Fibroblast of lung (primary cell): Measurements from ENCODE around the gene MRPS18A. TPM values are rescaled to one million over a fixed set of nuclear protein-coding genes. Genes with fewer than 3 reads are reported as not detected.

Experiments used
- DNase-seq, 2 donors: peaks; one replicate each; pipeline versions ENCODE4 v3.0.0 to v3.0.0-alpha.2; 2010; ENCODE audit warnings: low read depth in 2 of 2
- H2AFZ ChIP-seq: 2 replicates; pipeline ENCODE4 v1.5.1; 2012; ENCODE audit warnings: low read length, control low read depth, inconsistent platforms
- H3K27ac ChIP-seq: 2 replicates; pipeline ENCODE4 v1.5.1; 2011; ENCODE audit warnings: low read length, control low read depth; ENCODE audit not compliant: insufficient read depth
- H3K27me3 ChIP-seq: 2 replicates; pipeline ENCODE4 v1.5.1; 2011; ENCODE audit warnings: mild to moderate bottlenecking, low read length; ENCODE audit not compliant: control insufficient read depth, insufficient read depth
- H3K36me3 ChIP-seq: 2 replicates; pipeline ENCODE4 v1.5.1; 2011; ENCODE audit warnings: low read length; ENCODE audit not compliant: control insufficient read depth, insufficient read depth
- H3K4me1 ChIP-seq: 2 replicates; pipeline ENCODE4 v1.5.1; 2011; ENCODE audit warnings: low read length; ENCODE audit not compliant: control insufficient read depth, insufficient read depth; ENCODE audit errors: extremely low read depth
- H3K4me2 ChIP-seq: 2 replicates; pipeline ENCODE4 v1.5.1; 2011; ENCODE audit warnings: low read length, control low read depth; ENCODE audit not compliant: insufficient read depth; ENCODE audit errors: extremely low read depth
- H3K4me3 ChIP-seq, 4 experiments: fragments of 200-600 bp in 1 of 4; sonication (generic) in 1 of 4; replicated peaks in 1 of 4; 2 replicates each; pipeline ENCODE4 v1.5.1; 2011 to 2016; ENCODE audit warnings: low read length in 4 of 4, low read depth in 3 of 4, mild to moderate bottlenecking in 3 of 4, control low read depth in 2 of 4, inconsistent platforms in 1 of 4, mixed read lengths in 1 of 4; ENCODE audit not compliant: insufficient read depth in 1 of 4; ENCODE audit errors: control extremely low read depth in 1 of 4
- H3K79me2 ChIP-seq: 2 replicates; pipeline ENCODE4 v1.5.1; 2012; ENCODE audit warnings: mild to moderate bottlenecking, low read length, inconsistent platforms; ENCODE audit not compliant: control insufficient read depth, insufficient read depth
- H3K9ac ChIP-seq: 2 replicates; pipeline ENCODE4 v1.5.1; 2011; ENCODE audit warnings: mild to moderate bottlenecking, low read length, control low read depth; ENCODE audit not compliant: insufficient read depth
- H3K9me3 ChIP-seq: 2 replicates; pipeline ENCODE4 v1.5.1; 2012; ENCODE audit warnings: low read depth, low read length; ENCODE audit not compliant: control insufficient read depth, insufficient read depth
- H4K20me1 ChIP-seq: 2 replicates; pipeline ENCODE4 v1.5.1; 2011; ENCODE audit warnings: low read length; ENCODE audit not compliant: control insufficient read depth, insufficient read depth; ENCODE audit errors: extremely low read depth
- EZH2 ChIP-seq: IDR thresholded peaks from 2 replicates; pipeline ENCODE4 v1.5.1; 2012; ENCODE audit warnings: low read length, control low read depth, mild to moderate bottlenecking; ENCODE audit errors: missing control alignments
- polyA plus RNA-seq, 2 donors: library from polyadenylated mRNA; depleted of rRNA in 1 of 2; stranded (reverse) in 1 of 2; unstranded in 1 of 2; fragments of >200 nt; gene quantifications; 2 replicates each; pipeline ENCODE4 v1.2.1, GENCODE V29; 2011 to 2012; ENCODE audit warnings: missing spikeins in 1 of 2
- total RNA-seq: library from RNA; depleted of rRNA; stranded (reverse); fragments of >200 nt; gene quantifications from 2 replicates; pipeline ENCODE4 v1.2.1, GENCODE V29; 2014
- TF ChIP-seq, protein P1 (sequence below), 2 donors: IDR thresholded peaks in 1 of 2; conservative IDR thresholded peaks in 1 of 2; 1 replicate in 1 of 2; 2 replicates in 1 of 2; pipeline ENCODE4 v1.5.1; 2011 to 2012; ENCODE audit warnings: low read length in 2 of 2, control low read depth in 1 of 2, inconsistent platforms in 1 of 2, low read depth in 1 of 2, mild to moderate bottlenecking in 1 of 2

The MRPS18A gene
- total and polyA plus RNA-seq, 2 donors (not counting 1 experiment from before 2014, with no cell fraction given), result 31.8 to 42.1 TPM

DNA sequence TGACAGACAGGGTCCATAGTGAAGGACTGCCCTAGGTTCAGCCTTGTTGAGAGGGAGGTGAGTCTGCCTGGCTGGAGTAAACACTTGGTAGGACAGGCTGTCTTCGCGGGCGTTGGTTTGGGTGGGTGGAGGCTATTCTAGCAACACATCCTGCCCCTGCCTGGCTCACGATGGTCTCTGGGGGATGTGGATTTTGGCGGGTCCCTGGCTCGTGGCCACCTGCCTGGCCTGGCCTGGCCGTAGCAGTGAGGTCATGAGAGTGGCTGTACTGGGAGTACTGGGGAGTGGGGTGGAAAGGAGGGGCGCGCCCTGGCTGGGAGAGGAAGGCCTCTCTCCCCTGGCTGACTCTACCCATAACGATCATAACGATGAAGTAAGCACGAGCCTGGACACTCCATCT is 30.2 kb upstream of the MRPS18A start:
- no peak for DNase-seq
- Histone ChIP-seq H3K4me3 (no peak overlapping the region), H2AFZ (no peak overlapping the region), H3K27ac (no peak overlapping the region), H3K79me2 (no peaks in the 10 kb centered on the region), H3K9me3 (no peaks in the 10 kb centered on the region), H4K20me1 (no peaks in the 10 kb centered on the region), H3K27me3 (peaks cover 8% of the 10 kb centered on the region), H3K9ac (no peak overlapping the region), H3K36me3 (no peaks in the 10 kb centered on the region), H3K4me2 (no peak overlapping the region), H3K4me1 (peaks cover 2% of the 10 kb centered on the region)
- TF ChIP-seq, protein P1, sequence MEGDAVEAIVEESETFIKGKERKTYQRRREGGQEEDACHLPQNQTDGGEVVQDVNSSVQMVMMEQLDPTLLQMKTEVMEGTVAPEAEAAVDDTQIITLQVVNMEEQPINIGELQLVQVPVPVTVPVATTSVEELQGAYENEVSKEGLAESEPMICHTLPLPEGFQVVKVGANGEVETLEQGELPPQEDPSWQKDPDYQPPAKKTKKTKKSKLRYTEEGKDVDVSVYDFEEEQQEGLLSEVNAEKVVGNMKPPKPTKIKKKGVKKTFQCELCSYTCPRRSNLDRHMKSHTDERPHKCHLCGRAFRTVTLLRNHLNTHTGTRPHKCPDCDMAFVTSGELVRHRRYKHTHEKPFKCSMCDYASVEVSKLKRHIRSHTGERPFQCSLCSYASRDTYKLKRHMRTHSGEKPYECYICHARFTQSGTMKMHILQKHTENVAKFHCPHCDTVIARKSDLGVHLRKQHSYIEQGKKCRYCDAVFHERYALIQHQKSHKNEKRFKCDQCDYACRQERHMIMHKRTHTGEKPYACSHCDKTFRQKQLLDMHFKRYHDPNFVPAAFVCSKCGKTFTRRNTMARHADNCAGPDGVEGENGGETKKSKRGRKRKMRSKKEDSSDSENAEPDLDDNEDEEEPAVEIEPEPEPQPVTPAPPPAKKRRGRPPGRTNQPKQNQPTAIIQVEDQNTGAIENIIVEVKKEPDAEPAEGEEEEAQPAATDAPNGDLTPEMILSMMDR (conservative IDR thresholded peaks at IDR 0.05 in 1 of 2, IDR thresholded peaks at IDR 0.05 in 1 of 2; ENCODE audit: low read depth in 1 of 2, low read length in 2 of 2), result no peak
- no peak for TF ChIP-seq EZH2

- Histone ChIP-seq H3K4me1 (peaks cover 2% of the 10 kb centered on the region), H3K9ac (no peak overlapping the region), H3K36me3 (no peaks in the 10 kb centered on the region), H2AFZ (no peak overlapping the region), H3K9me3 (no peaks in the 10 kb centered on the region), H3K4me2 (no peak overlapping the region), H3K79me2 (no peaks in the 10 kb centered on the region), H3K4me3 (no peak overlapping the region), H3K27ac (no peak overlapping the region), H3K27me3 (peaks cover 8% of the 10 kb centered on the region), H4K20me1 (no peaks in the 10 kb centered on the region)
- no peak for TF ChIP-seq EZH2
- TF ChIP-seq, protein P1 (conservative IDR thresholded peaks at IDR 0.05 in 1 of 2, IDR thresholded peaks at IDR 0.05 in 1 of 2; ENCODE audit: low read depth in 1 of 2, low read length in 2 of 2), result no peak
- DNase-seq, result no peak
These were observed 29.8 kb upstream of the MRPS18A start for GRCh38 chr6:43717389-43717788.

DNA sequence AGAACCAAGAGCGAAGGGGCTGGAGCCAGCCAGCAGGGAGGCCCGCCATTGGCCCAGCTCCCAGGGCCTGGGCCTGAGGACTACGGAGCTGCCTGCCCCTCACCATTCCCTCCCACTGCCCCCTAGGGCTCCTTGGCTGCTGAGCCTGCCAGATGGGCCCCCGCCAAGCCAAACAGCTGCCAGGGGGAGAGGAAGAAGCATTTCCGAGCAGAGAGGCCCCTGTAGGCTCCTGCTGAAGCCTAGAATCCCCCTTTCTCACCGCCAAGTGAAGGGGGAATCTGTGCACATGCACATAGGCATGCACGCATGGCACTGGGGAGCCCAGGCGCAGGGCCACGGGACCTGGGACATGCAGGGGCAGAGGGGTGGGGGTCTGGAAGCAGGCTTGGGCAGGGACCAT is 28.5 kb upstream of the MRPS18A start:
- Histone ChIP-seq H3K27me3 (peaks cover 4% of the 10 kb centered on the region), H3K36me3 (no peaks in the 10 kb centered on the region), H3K4me1 (peaks cover 2% of the 10 kb centered on the region), H3K4me2 (no peak overlapping the region), H4K20me1 (no peaks in the 10 kb centered on the region), H3K27ac (no peak overlapping the region), H3K9me3 (no peaks in the 10 kb centered on the region), H2AFZ (no peak overlapping the region), H3K4me3 (no peak overlapping the region), H3K79me2 (no peaks in the 10 kb centered on the region), H3K9ac (no peak overlapping the region)
- peak; percentile 28 to 58 for DNase-seq
- TF ChIP-seq, protein P1 (conservative IDR thresholded peaks at IDR 0.05 in 1 of 2, IDR thresholded peaks at IDR 0.05 in 1 of 2; ENCODE audit: low read depth in 1 of 2, low read length in 2 of 2), result no peak
- no peak for TF ChIP-seq EZH2
